Measurements from ENCODE around the gene PCBP3. TPM values are rescaled to one million over a fixed set of nuclear protein-coding genes. Genes with fewer than 3 reads are reported as not detected.

PCBP3 gene
- polyA plus RNA-seq, 1 donor (not counting 4 experiments of a cell fraction or from before 2014, with no cell fraction given) = 0.25 TPM

DNA sequence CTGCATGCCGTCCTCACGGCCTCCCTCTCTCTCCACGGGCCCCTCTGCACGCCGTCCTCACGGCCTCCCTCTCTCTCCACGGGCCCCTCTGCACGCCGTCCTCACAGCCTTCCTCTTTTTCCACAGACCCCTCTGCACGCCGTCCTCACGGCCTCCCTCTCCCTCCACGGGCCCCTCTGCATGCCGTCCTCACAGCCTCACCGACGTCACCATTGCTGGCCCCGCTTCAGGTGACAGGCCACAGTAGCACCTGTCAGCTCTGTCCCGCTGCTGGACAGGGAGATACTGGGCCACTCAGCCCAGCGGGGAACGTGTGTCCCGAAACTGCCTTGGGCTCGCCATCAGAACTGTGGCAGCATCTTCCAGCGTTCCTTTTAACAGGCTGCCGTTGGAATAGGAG lies 255.3 kb downstream of the PCBP3 start:
- FAIRE-seq (no peak), DNase-seq (ENCODE audit: low read depth, low spot score) (no peak)
- dilution Hi-C loops (cut with MboI; ENCODE audit: extremely low pct_ligation_motif_present, low sequenced_read_pairs) = no loop called here

DNA sequence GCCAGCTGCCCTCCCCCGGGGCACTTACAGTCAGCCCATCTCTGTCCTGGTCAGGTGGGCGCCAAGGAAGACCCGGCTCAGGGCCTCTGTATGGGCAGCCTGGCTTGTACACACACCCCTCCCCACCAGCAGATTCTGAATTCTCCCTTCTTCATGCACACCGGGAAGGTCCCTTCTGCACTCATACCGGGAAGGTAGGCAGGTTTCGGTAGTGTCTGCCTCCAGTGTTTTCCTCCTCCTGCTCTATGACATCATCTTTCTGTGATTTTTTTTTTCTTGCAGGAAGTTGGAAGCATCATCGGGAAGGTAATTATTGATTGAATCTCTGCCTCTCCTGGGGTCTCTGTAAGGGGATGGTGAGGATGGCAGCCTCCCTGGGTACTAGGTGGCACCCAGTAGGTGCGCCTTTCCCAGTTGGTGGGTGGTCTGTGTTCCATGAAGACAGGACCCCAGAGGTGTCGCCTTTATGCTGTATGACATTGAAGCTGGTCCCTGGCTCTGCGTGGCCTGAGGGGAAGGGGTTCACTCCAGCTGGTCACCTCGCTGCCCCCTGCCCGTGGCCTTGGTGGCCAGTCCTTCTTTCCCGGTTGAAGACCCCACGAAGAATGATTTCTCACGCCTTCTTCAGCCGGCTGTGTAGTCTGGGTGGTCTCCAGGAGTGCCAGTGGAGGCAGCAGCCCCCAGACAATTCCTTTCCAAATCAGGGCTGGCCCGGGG lies 255.9 kb downstream of the PCBP3 start:
- H3K4me1 ChIP-seq (ENCODE audit: control insufficient read depth, extremely low read depth, insufficient read depth, low read length) = no peaks in the 10 kb centered on the region
- dilution Hi-C loops (cut with MboI; ENCODE audit: extremely low pct_ligation_motif_present, low sequenced_read_pairs) = no loop called here
- H3K9me1 ChIP-seq (ENCODE audit: control insufficient read depth, extremely low read depth, insufficient read depth, low read length) = no peaks in the 10 kb centered on the region
- no peaks in the 10 kb centered on the region for H3K9me3 ChIP-seq (ENCODE audit: control insufficient read depth, low read depth, low read length)
- no peak overlapping the region for H3K4me3 ChIP-seq (ENCODE audit: control insufficient read depth in 2 of 3, extremely low read depth in 1 of 3, insufficient read depth in 2 of 3, low read depth in 1 of 3, low read length in 3 of 3)
- FAIRE-seq (no peak), DNase-seq (ENCODE audit: low read depth, low spot score) (no peak)
- TF ChIP-seq, protein P1, sequence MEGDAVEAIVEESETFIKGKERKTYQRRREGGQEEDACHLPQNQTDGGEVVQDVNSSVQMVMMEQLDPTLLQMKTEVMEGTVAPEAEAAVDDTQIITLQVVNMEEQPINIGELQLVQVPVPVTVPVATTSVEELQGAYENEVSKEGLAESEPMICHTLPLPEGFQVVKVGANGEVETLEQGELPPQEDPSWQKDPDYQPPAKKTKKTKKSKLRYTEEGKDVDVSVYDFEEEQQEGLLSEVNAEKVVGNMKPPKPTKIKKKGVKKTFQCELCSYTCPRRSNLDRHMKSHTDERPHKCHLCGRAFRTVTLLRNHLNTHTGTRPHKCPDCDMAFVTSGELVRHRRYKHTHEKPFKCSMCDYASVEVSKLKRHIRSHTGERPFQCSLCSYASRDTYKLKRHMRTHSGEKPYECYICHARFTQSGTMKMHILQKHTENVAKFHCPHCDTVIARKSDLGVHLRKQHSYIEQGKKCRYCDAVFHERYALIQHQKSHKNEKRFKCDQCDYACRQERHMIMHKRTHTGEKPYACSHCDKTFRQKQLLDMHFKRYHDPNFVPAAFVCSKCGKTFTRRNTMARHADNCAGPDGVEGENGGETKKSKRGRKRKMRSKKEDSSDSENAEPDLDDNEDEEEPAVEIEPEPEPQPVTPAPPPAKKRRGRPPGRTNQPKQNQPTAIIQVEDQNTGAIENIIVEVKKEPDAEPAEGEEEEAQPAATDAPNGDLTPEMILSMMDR (optimal IDR thresholded peaks at IDR 0.05 in 1 of 3, IDR thresholded peaks at IDR 0.05 in 1 of 3, conservative IDR thresholded peaks at IDR 0.05 in 1 of 3; ENCODE audit: extremely low read depth in 1 of 3, insufficient read depth in 2 of 3, low read length in 3 of 3) = no peak
- H3K27ac ChIP-seq (ENCODE audit: control insufficient read depth, insufficient read depth, low read length) = no peak overlapping the region
- H4K20me1 ChIP-seq (ENCODE audit: control insufficient read depth, extremely low read depth, insufficient read depth, low read length) = no peaks in the 10 kb centered on the region
- H3K79me2 ChIP-seq (ENCODE audit: control insufficient read depth, insufficient read depth, low read length) = no peaks in the 10 kb centered on the region
- no peak overlapping the region for H3K4me2 ChIP-seq (ENCODE audit: control insufficient read depth, extremely low read depth, insufficient read depth, low read depth, low read length)
- peaks cover 21% of the 10 kb centered on the region for H3K27me3 ChIP-seq (ENCODE audit: control insufficient read depth, extremely low read depth, insufficient read depth, low read length)
- no peak overlapping the region for H3K9ac ChIP-seq (ENCODE audit: control insufficient read depth, extremely low read depth, insufficient read depth, low read length)
- no peak overlapping the region for H2AFZ ChIP-seq (ENCODE audit: control insufficient read depth, low read length)
- H3K36me3 ChIP-seq (ENCODE audit: control insufficient read depth in 2 of 2, extremely low read depth in 1 of 2, insufficient read depth in 2 of 2, low read length in 2 of 2) = no peaks in the 10 kb centered on the region

More for the DNA sequence above, 255.3 kb downstream of the PCBP3 start:
- Histone ChIP-seq H3K4me2 (ENCODE audit: control insufficient read depth, extremely low read depth, insufficient read depth, low read depth, low read length) (no peak overlapping the region), H3K4me1 (ENCODE audit: control insufficient read depth, extremely low read depth, insufficient read depth, low read length) (no peaks in the 10 kb centered on the region), H3K9me1 (ENCODE audit: control insufficient read depth, extremely low read depth, insufficient read depth, low read length) (no peaks in the 10 kb centered on the region), H3K4me3 (ENCODE audit: control insufficient read depth in 2 of 3, extremely low read depth in 1 of 3, insufficient read depth in 2 of 3, low read depth in 1 of 3, low read length in 3 of 3) (no peak overlapping the region), H3K36me3 (ENCODE audit: control insufficient read depth in 2 of 2, extremely low read depth in 1 of 2, insufficient read depth in 2 of 2, low read length in 2 of 2) (no peaks in the 10 kb centered on the region), H3K9me3 (ENCODE audit: control insufficient read depth, low read depth, low read length) (no peaks in the 10 kb centered on the region), H4K20me1 (ENCODE audit: control insufficient read depth, extremely low read depth, insufficient read depth, low read length) (no peaks in the 10 kb centered on the region), H3K27me3 (ENCODE audit: control insufficient read depth, extremely low read depth, insufficient read depth, low read length) (peaks cover 23% of the 10 kb centered on the region), H3K9ac (ENCODE audit: control insufficient read depth, extremely low read depth, insufficient read depth, low read length) (no peak overlapping the region), H2AFZ (ENCODE audit: control insufficient read depth, low read length) (no peak overlapping the region), H3K27ac (ENCODE audit: control insufficient read depth, insufficient read depth, low read length) (no peak overlapping the region), H3K79me2 (ENCODE audit: control insufficient read depth, insufficient read depth, low read length) (no peaks in the 10 kb centered on the region)
- no peak for TF ChIP-seq EZH2 (IDR thresholded peaks at IDR 0.05; ENCODE audit: low read length)
- TF ChIP-seq, protein P1 (optimal IDR thresholded peaks at IDR 0.05 in 1 of 3, IDR thresholded peaks at IDR 0.05 in 1 of 3, conservative IDR thresholded peaks at IDR 0.05 in 1 of 3; ENCODE audit: extremely low read depth in 1 of 3, insufficient read depth in 2 of 3, low read length in 3 of 3) = no peak
